VCaP (cell line): ENCODE results near the gene VSTM2L.

Experiments
- H3K27ac ChIP-seq: fragments of 450-650 bp; 2 replicates; pipeline ENCODE4 v1.5.1; 2017
- CTCF ChIP-seq: fragments of 450-650 bp; conservative IDR thresholded peaks from 2 replicates; pipeline ENCODE4 v1.5.1; 2017; ENCODE audit warnings: mild to moderate bottlenecking, moderate library complexity

The VSTM2L gene

GRCh38 chr20:37926612-37927011 lies 23.7 kb downstream of the VSTM2L start:
- TF ChIP-seq CTCF, result no peak
- no peak overlapping the region for H3K27ac ChIP-seq

GRCh38 chr20:37927410-37928095 lies 24.6 kb downstream of the VSTM2L start:
- H3K27ac ChIP-seq, result no peak overlapping the region

GRCh38 chr20:37928996-37929682 lies 26.2 kb downstream of the VSTM2L start:
- TF ChIP-seq CTCF, result no peak
- H3K27ac ChIP-seq, result no peak overlapping the region

More at GRCh38 chr20:37927410-37928095, 24.6 kb downstream of the VSTM2L start:
- TF ChIP-seq CTCF, result no peak

GRCh38 chr20:37929683-37930014 lies 26.7 kb downstream of the VSTM2L start:
- H3K27ac ChIP-seq, result no peak overlapping the region
- no peak for TF ChIP-seq CTCF

GRCh38 chr20:37931153-37931922 lies 28.4 kb downstream of the VSTM2L start:
- H3K27ac ChIP-seq, result no peak overlapping the region
- TF ChIP-seq CTCF, result no peak

GRCh38 chr20:37932074-37932473 lies 29.1 kb downstream of the VSTM2L start:
- H3K27ac ChIP-seq, result no peak overlapping the region
- TF ChIP-seq CTCF, result no peak

GRCh38 chr20:37932919-37933318 lies 30.0 kb downstream of the VSTM2L start:
- no peak for TF ChIP-seq CTCF
- no peak overlapping the region for H3K27ac ChIP-seq
